Vagina (tissue), 2 donors: Measurements from ENCODE around the gene MAN1C1.

Source experiments
- POLR2A ChIP-seq, 2 donors: fragments of 450-650 bp; IDR thresholded peaks; one replicate each; pipeline ENCODE4 v1.6.1; 2017; ENCODE audit warnings: antibody characterized with exemption in 2 of 2, mild to moderate bottlenecking in 2 of 2, moderate library complexity in 2 of 2
- POLR2AphosphoS5 ChIP-seq, 2 donors: sonication (generic); formaldehyde crosslinking; IDR thresholded peaks; one replicate each; pipeline ENCODE4 v1.9.0; 2017; ENCODE audit warnings: antibody characterized with exemption in 2 of 2, mild to moderate bottlenecking in 2 of 2, low read depth in 1 of 2; ENCODE audit not compliant: insufficient read depth in 1 of 2
- TF ChIP-seq, protein P1 (sequence below), 3 experiments: fragments of 450-650 bp in 2 of 3; fragments of 200-600 bp in 1 of 3; sonication (generic) in 1 of 3; IDR thresholded peaks; one replicate each; pipeline ENCODE4 v1.5.1; 2017 to 2019; ENCODE audit warnings: antibody characterized with exemption in 3 of 3, mild to moderate bottlenecking in 2 of 3, moderate library complexity in 2 of 3

DNA sequence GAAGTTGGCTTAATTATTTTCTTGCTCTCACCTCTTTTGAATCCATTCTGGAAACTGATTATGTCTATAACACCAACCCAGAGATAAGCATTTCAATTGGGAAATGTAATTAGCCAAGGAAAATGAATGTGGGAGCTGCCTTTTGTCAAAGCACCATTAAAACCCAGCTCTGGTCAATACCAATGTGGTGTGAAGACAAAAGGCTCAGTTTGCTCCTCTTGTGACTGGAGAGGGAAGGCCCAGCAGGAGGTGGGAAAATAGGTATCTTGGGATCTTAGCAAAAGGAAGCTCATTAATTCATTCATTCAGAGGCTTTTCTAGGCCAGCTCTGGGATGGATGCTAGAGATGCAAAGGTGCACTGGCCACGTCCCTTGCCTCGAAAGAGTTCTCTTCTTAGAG lies 108.4 kb downstream of the MAN1C1 start:
- TF ChIP-seq, protein P1, sequence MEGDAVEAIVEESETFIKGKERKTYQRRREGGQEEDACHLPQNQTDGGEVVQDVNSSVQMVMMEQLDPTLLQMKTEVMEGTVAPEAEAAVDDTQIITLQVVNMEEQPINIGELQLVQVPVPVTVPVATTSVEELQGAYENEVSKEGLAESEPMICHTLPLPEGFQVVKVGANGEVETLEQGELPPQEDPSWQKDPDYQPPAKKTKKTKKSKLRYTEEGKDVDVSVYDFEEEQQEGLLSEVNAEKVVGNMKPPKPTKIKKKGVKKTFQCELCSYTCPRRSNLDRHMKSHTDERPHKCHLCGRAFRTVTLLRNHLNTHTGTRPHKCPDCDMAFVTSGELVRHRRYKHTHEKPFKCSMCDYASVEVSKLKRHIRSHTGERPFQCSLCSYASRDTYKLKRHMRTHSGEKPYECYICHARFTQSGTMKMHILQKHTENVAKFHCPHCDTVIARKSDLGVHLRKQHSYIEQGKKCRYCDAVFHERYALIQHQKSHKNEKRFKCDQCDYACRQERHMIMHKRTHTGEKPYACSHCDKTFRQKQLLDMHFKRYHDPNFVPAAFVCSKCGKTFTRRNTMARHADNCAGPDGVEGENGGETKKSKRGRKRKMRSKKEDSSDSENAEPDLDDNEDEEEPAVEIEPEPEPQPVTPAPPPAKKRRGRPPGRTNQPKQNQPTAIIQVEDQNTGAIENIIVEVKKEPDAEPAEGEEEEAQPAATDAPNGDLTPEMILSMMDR (IDR thresholded peaks at IDR 0.05): no peak
- TF ChIP-seq POLR2A (IDR thresholded peaks at IDR 0.05) (no peak), POLR2AphosphoS5 (IDR thresholded peaks at IDR 0.05; ENCODE audit: insufficient read depth in 1 of 2, low read depth in 1 of 2) (no peak)
